Cardiac muscle cell (in vitro differentiated cells and primary cell): ENCODE results near the gene TMBIM6. TPM values are rescaled to one million over a fixed set of nuclear protein-coding genes. Genes with fewer than 3 reads are reported as not detected.

Experiments used
- DNase-seq, 2 donors: peaks; one replicate each; pipeline versions ENCODE4 v3.0.0 to v3.0.0-alpha.2; 2010 to 2017; ENCODE audit warnings: low read depth in 1 of 2, low spot score in 1 of 2
- H3K27ac ChIP-seq: fragments of 200-600 bp; sonication (generic); 2 replicates; pipeline ENCODE4 v1.5.1; 2016
- H3K27me3 ChIP-seq: fragments of 200-600 bp; sonication (generic); 2 replicates; pipeline ENCODE4 v1.6.0; 2016; ENCODE audit warnings: control low read depth
- H3K36me3 ChIP-seq: fragments of 200-600 bp; sonication (generic); 2 replicates; pipeline ENCODE4 v1.5.1; 2016; ENCODE audit warnings: control low read depth
- H3K4me1 ChIP-seq: fragments of 200-600 bp; sonication (generic); 2 replicates; pipeline ENCODE4 v1.8.1; 2017; ENCODE audit warnings: low read depth, mild to moderate bottlenecking, mixed run types
- H3K4me3 ChIP-seq: fragments of 200-600 bp; sonication (generic); 2 replicates; pipeline ENCODE4 v1.5.1; 2016; ENCODE audit warnings: mild to moderate bottlenecking
- H3K9me3 ChIP-seq: fragments of 200-600 bp; sonication (generic); 2 replicates; pipeline ENCODE4 v1.5.1; 2017; ENCODE audit warnings: low read depth, mild to moderate bottlenecking, control low read depth
- polyA plus RNA-seq: library from polyadenylated mRNA; unstranded; fragments of >200 nt; fragmentation: Nextera tagmentation; extraction: Ambion mirVana; gene quantifications from 2 replicates; pipeline ENCODE4 v1.2.1, GENCODE V29; 2016
- total RNA-seq: library from RNA; depleted of rRNA; stranded (reverse); fragments of >200 nt; gene quantifications from 2 replicates; pipeline ENCODE4 v1.2.3, GENCODE V29; 2016
- TF ChIP-seq, protein P1 (sequence below): IDR thresholded peaks from 2 replicates; pipeline ENCODE4 v1.5.1; 2012; ENCODE audit warnings: low read depth, mild to moderate bottlenecking, low read length

Gene TMBIM6
- total and polyA plus RNA-seq, 2 experiments from 2014 or later, result 232 to 388 TPM

DNA sequence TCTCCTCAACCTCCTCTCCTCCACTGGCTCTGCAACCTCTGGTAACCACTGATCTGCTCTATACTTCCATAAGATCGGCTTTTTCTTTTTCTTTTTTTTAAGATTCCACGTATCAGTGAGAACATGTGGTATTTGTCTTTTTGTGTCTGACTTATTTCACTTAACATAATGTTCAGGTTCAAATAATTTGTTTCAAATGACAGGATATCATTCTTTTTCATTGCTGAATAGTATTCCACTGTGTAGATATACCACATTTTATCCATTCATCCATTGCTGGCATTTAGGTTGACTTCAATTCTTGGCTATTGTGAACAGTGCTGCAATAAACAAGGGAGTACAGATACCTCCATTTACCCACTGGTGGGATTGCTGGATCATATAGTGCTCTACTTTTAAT lies 46.3 kb downstream of the TMBIM6 start:
- H3K27ac ChIP-seq, result no peak overlapping the region
- H3K9me3 ChIP-seq, result no peaks in the 10 kb centered on the region
- H3K36me3 ChIP-seq, result peaks cover 3% of the 10 kb centered on the region
- no peak for DNase-seq
- TF ChIP-seq, protein P1, sequence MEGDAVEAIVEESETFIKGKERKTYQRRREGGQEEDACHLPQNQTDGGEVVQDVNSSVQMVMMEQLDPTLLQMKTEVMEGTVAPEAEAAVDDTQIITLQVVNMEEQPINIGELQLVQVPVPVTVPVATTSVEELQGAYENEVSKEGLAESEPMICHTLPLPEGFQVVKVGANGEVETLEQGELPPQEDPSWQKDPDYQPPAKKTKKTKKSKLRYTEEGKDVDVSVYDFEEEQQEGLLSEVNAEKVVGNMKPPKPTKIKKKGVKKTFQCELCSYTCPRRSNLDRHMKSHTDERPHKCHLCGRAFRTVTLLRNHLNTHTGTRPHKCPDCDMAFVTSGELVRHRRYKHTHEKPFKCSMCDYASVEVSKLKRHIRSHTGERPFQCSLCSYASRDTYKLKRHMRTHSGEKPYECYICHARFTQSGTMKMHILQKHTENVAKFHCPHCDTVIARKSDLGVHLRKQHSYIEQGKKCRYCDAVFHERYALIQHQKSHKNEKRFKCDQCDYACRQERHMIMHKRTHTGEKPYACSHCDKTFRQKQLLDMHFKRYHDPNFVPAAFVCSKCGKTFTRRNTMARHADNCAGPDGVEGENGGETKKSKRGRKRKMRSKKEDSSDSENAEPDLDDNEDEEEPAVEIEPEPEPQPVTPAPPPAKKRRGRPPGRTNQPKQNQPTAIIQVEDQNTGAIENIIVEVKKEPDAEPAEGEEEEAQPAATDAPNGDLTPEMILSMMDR, result no peak
- peaks cover 3% of the 10 kb centered on the region for H3K4me1 ChIP-seq
- H3K27me3 ChIP-seq, result no peaks in the 10 kb centered on the region
- no peak overlapping the region for H3K4me3 ChIP-seq

- Histone ChIP-seq H3K4me3 (no peak overlapping the region), H3K9me3 (no peaks in the 10 kb centered on the region), H3K27ac (no peak overlapping the region), H3K27me3 (no peaks in the 10 kb centered on the region), H3K4me1 (no peaks in the 10 kb centered on the region), H3K36me3 (peaks cover 6% of the 10 kb centered on the region)
- no peak for DNase-seq
- TF ChIP-seq, protein P1, result peak; percentile 4
Measured at GRCh38 chr12:49789992-49790391, 48.6 kb downstream of the TMBIM6 start.

- TF ChIP-seq, protein P1, result no peak
- H3K27ac ChIP-seq, result no peak overlapping the region
- H3K4me1 ChIP-seq, result no peaks in the 10 kb centered on the region
- no peak for DNase-seq
- no peak overlapping the region for H3K4me3 ChIP-seq
- no peaks in the 10 kb centered on the region for H3K9me3 ChIP-seq
- H3K36me3 ChIP-seq, result peaks cover 6% of the 10 kb centered on the region
- no peaks in the 10 kb centered on the region for H3K27me3 ChIP-seq
Measured at GRCh38 chr12:49790741-49791555, 49.6 kb downstream of the TMBIM6 start.

DNA sequence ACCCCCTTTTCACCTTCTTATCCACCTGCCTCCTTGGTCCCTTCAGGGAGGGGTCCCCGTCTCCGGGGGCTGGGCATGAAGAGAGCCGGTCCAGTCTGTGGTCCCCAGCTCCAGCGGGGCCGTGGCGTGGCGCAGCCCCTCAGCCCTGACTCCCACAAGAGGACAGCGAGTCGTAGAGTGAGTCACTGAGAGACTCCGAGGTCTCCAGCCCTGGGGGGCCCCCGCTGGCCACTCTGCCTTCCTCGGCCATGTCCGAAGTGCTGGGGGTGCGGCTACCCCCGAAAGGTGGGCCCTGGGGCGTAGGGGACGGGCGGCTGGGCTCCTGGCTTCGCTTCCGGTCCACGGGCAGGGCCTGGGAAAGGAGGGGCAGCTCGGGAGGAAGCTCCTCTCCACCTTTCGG lies 50.3 kb downstream of the TMBIM6 start:
- TF ChIP-seq, protein P1, result no peak

DNA sequence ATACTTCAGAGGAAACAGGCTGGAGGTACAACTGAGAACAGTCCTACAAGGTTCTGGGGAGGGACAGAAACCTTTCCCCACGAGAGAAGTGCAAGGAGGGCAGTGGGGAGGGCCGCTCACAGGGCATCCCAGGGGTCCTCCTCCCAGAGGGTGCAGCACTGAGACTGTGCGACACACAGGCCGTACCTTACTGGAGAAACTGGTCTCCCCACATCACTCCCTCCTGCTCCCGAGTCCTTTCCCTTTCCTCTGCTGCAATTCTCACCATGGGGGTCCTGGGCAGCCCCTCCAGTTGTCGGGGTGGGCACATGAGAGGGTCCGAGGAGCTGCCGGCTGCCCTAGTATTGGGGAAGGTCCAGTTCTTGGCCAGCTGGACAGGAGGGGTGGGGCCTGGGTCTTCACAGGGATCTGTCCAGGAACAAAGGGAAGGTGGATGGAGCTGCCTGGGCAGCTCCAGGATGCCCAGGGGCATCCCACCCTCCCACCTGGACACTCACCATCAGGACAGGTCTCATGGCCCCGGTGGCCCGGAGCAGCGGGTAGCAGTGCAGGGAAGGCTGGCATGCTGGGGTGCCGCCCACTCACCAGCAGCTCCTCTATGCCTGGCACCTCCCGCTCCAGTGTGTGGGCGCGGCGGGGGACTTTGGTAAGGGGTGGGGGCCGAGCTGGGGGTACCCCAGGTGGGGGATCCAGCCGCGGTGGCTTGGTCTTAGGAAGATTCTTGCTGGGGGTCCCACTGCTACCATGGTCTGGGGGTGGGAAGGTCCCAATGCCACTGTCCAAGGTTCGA lies 51.0 kb downstream of the TMBIM6 start:
- Histone ChIP-seq H3K27ac (no peak overlapping the region), H3K36me3 (peaks cover 6% of the 10 kb centered on the region), H3K9me3 (no peaks in the 10 kb centered on the region), H3K27me3 (no peaks in the 10 kb centered on the region), H3K4me3 (no peak overlapping the region), H3K4me1 (no peaks in the 10 kb centered on the region)
- TF ChIP-seq, protein P1, result no peak
- no peak for DNase-seq

More for the DNA sequence above, 50.3 kb downstream of the TMBIM6 start:
- Histone ChIP-seq H3K4me3 (no peak overlapping the region), H3K27me3 (no peaks in the 10 kb centered on the region), H3K27ac (no peak overlapping the region), H3K9me3 (no peaks in the 10 kb centered on the region), H3K4me1 (no peaks in the 10 kb centered on the region), H3K36me3 (peaks cover 6% of the 10 kb centered on the region)
- no peak for DNase-seq
